GM19324 (cell line): ENCODE results near the gene GGCX.
"Not testable (repeated sequence)": the region's sequence is repeated elsewhere in the genome, so short reads cannot be mapped to it uniquely, and the experiment has no call there.

Experiments
- ATAC-seq: cut with Tn5 transposase; IDR thresholded peaks from one replicate; pipeline ENCODE4 v1.9.1; 2021; ENCODE audit warnings: mild to moderate bottlenecking, moderate library complexity; ENCODE audit not compliant: unreplicated experiment, low FRiP score

Gene GGCX

DNA sequence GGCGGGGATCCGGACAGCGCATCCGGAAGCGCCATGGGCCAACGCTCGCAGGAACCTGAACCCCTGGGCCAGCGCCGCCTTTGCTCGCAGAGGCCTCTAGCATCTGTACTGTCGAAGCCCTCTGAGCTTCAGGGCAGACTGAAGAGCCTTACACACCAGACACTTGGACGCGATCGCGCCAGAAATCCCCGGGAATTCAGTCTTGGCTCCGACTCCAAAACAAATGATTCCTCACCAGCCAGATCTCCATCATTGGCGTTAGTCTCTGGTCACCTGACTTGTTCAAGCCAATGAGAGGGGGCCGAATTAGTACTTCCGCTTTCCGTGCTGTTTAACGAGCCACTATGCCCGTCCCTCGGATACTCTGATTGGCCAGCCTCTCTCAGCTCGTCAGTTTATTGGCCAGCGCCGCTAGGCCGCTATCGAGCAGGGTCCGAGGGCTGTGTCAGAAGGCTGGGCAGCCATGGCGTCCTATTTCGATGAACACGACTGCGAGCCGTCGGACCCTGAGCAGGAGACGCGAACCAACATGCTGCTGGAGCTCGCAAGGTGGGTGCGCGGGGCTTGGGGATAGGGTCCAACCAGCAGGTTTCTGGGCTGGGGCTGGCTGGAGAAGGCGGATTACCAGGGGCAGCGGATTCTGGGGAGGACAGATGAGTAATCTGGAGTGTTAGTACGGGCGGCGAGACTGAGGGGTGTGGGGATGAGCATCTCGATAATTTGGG is 34.2 kb upstream of the GGCX start, which contains the start of gene RNF181:
TSS of gene RNF181 (plus strand) at position 445 of the 725 bp plus-strand sequence. CDS start at position 464, 19 bp downstream.
- peak; percentile 99 for ATAC-seq

DNA sequence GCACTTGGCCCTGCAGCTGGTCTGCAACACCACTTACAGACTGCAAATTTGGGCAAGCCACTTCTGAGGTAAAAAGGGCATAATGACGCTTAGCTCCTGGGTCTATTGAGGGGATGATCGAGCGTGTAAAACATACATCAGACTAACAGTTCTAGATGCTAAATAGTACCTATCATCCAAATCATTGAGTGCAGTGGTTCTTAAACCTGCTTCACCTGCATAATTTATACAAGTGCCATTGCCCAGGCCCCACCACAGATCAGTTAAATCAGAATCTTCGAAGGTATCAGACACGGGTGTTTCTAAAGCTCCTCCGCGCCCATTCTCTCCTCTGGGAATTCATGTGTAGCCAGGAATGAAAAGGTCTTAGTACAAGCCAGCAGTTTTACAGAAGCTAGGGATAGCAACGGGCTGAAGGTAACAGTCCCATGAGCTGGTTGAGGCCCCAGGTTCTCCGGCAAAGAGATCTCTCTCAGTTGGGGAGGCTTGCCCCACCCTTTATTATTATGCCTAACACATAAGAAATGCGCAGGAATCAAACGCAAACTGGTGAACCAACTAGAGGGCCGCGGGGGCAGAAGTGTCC is 33.5 kb upstream of the GGCX start:
- ATAC-seq: no peak

DNA sequence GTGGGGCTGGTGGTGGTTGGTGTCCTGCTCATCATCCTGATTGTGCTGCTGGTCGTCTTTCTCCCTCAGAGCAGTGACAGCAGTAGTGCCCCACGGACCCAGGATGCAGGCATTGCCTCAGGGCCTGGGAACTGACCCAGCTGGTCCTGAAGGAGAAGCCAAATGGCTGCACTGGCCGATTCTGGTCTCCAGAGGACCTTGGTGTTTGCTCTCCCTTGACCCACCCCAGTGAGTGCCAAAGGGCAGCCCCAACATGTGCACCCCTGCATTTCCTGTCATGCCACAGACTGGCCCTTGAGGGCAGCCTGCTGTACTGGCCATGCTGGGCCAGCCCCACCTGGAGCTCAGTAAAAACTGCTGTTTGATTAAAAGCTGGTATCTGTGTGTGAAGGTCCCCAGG is 31.7 kb upstream of the GGCX start:
- ATAC-seq: no peak

GRCh38 chr2:85592299-85592698 is 31.0 kb upstream of the GGCX start:
- ATAC-seq: not testable (repeated sequence)

- ATAC-seq: no peak
Observed at GRCh38 chr2:85591563-85591962, 30.3 kb upstream of the GGCX start.

GRCh38 chr2:85590950-85591349 is 29.7 kb upstream of the GGCX start:
- no peak for ATAC-seq

DNA sequence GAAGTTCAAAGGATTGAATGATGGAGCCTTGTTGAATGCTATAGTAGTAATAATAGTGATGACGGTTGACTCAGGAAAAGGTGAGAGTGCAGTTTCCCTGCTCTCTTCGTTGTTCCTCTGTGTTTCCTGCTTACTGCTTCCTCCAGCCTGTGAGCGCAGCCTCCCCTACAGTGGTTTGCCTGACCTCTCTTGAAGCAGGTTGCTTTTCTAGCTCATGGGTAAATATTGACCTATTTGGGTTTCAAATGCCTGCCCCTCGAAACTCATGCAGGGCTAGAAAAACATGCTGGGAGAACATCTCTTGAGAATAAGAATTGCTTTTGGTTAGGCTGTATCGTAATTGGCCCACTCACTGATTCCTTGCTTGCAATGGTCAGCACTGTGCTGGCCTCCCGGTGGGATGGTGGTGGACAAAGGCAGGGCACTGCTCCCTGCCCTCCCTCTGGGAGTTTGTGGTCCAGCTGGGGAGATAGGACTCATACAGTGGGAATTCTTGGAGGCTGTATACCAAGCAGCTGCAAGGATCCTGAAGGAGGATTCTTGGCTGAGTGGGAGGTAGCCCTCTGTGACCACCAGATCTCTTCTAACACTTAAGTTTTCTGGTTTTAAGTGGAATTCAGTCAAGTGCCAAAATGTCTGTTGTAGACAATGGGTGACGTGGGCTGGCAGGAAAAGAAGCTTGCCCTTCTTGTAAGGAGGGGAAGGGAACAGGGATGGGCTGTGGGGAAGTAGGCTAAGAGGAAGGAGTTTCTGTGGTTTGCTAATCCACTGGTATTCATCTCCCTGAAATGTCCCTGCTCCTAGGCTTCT is 28.9 kb upstream of the GGCX start:
- no peak for ATAC-seq

DNA sequence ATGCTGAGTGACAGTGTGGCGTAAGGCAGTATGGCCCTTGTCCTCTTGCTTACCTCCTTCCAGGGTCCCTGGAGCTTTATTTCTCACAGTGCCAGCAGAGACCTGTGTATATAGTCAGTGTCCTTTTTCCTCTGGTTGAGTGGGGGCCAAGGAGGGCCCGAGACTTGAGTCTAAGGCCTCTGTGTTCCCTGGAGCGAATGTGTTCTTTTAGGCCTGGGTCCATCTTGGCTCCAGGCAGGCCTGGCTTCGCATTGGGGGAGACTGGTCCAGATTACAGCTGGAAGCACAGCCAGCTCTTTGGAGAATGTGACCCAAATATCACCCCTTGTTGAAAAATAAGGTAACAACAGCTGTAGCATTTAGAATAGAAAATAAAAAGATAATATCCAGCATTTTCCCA is 27.9 kb upstream of the GGCX start:
- no peak for ATAC-seq

DNA sequence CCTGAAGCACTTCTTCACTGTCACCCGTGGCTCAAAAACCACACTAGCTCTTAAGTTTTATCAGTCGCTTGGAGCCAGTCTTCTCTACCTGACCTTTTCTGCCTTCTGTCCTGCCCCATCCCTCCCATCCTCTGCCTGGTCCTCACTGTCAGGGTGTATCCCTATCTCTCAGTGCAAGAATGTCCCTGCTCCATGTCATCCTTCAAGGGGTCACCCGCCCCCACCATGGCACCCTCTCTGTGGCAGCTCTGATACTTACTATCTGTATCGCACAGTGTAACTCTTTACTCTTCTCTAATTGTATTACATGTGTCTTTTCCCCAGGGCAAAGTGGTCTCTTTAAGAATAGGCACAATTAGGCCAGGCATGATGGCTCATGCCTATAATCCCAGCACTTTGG is 27.4 kb upstream of the GGCX start:
- no peak for ATAC-seq

- ATAC-seq: no peak
Observed at GRCh38 chr2:85588236-85588635, 26.9 kb upstream of the GGCX start.

- ATAC-seq: no peak
Observed at GRCh38 chr2:85585781-85586105, 24.4 kb upstream of the GGCX start.

DNA sequence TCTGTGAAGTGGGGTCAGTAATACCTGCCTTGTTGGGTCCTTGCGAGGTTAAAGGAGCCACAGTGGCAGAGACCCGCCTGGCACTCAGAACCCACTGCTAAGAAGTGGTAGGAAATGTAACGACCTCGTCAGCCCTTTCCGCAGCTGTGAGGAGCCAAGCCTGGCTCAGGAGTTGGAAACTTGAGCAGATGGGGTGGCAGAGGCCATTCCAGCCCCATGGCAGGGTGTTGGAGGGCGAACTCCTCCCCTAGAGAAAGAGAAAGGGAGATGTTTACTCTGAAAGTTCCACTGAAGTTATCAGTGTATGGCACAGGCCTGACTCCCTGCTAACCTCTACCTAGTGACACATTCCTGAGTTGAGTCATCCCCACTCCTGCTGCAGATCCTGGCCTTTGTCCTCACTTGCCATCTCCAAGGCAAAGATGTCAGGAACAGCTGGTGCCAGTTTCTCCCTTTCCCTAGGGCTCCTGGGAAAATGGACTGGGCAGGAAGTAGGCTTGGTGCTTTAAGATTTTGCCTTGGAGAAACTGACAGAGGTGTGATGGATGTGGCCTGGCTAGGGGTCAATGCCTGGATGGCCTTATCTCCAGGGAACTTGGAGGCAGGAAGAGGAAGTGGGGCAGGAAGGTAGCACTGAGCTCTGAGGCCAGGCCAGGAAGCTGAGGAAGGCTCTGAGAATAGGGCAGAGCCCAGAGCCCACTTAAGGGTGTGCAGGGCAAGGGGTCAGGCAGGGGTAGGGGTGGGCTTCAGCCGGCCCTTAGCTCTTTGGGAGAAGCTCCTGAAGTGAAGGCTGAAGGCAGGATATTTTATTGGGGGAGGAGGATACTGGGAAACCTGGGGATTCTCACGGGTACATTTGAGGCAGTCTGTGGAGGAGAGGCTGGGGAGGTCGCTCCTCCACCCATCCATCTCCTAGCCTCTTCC is 23.8 kb upstream of the GGCX start:
- ATAC-seq: peak; percentile 46

DNA sequence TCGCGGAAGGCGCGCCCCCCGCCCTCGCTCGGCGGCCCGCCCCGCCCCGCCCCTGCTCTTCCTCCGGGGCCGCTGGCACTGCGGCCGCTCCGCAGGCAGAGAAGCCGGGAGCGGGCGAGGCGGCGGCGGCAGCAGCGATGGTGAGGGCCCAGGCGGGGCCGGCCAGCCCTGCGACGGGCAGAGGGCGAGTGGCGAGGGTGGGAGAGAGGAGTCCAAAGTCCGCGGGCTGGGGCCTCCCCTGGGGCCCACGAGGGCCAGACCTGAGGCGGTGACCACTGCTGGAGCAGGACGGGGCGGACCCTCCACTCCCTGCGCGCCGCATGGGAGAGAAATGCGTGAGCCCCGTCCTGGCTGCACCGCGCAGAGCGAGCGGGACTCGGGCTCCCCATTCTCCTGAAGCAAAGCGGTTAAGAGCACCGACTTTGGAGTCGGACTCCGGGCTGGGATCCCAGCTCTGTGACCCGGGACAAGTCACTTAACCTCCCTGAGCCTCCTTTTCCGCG is 23.1 kb upstream of the GGCX start, which contains the start of gene VAMP5:
TSS of gene VAMP5 (plus strand) at position 78 of the 503 bp plus-strand sequence. CDS start at position 138, 60 bp downstream.
- peak; percentile 60 for ATAC-seq

- no peak for ATAC-seq
Observed at GRCh38 chr2:85583667-85584353, 22.5 kb upstream of the GGCX start.

DNA sequence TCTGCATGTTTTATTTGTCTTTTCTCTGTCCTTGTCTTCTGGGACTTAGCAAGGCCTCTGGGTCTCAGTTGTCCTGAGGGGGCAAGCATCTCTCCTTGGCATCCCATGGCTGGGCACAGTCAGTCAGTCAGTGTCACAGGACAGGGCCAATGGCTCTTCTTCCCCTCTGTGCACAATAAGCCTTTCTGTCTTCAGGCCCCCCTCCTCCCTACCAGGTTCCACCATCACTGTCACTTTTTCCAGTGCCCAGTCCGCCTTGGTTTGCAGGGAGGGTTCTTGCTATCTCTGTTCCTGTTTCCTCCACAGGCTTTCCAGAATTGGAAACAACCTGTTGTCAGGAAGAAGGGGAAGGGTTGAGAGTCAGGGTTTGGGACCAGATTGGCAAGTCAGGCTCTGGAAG is 21.2 kb upstream of the GGCX start:
- no peak for ATAC-seq

DNA sequence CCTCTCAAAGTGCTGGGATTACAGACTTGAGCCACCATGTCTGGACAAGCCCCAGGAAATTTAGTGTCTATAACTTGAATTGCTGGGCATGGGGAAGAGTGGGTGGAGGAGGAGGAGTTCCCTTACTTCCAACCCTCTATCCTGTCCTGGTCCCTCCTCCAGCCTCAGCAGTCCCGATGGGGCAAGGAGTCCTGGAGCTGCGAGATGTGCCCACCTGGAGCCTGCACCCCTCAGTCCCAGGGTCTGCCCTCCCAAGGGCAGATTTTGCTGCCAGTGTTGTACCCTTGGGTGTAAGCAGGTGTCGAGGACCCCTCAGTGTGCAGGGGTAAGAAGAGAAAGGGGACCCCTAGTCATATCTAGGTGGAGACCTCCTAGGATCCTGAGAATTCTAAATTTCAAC is 18.9 kb upstream of the GGCX start:
- no peak for ATAC-seq

DNA sequence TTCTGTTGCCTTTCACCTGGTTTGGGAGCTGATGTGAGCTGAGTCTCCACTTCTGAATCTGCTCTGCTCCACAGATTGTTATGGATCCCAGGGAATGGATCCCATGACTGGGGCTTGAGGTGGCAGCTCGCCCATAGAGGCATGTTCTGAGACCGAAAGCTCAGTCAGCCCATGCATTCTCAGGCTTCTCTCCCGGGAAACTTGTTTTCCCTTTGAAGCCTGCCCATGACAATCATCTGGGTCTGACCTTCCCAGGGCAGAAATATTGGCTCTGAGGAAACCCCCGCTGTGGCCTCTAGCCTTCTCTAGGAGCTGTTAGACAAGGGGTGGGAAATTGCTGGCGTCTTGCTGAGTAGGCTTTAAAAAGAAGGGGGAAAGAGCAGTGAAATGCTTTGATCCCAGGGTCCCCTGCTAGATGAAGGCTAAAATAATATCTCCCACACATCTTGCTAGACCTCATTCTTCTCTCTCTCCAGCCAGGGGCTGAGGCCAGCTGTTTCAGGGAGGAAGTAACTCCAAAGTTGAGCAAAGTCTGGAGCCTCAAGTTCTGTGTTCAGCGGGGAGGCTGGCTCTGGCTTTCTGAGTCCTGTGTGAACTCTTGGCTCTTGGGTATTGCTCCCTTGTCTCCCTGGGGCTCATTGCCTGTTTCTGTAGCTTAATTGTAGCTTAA is 18.1 kb upstream of the GGCX start:
- no peak for ATAC-seq

DNA sequence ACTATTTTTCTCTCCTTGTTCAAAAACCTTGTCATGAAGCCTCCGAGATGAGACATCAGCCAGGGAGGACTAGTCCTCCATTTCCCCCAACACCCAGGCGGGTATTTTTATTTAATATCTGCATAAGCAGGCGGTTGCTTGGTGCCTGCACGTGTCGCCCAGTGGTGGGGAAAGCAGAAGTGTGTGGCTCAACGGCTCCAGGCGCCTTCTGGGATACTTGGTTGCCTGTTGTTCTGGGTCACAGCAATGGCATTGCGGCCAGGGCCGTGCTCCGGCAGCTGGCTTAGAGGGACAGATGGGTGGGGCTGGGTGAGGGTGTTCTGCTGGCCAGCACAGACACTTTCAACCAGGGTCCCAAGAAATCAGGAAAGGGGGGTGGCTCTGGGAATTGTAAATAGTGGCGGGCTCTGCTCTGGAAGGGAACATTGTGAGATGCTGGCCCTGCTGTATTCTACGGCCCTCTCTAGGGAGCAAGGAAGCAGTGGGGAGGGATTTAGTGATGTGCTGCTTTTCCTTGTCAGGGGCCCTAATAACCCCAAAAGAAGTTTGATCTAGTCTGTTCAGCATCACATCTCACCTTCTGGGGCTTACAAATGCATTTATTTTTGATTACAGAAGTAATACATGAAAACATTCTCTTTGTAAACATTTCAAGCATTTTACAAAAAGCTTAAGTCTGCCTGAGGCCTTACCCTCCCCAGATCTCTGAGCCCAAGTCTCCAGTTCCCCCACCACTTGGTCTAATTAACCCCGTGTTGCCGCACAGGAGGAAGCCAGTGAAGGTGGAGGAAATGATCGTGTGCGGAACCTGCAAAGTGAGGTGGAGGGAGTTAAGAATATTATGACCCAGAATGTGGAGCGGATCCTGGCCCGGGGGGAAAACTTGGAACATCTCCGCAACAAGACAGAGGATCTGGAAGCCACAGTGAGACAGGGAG is 17.2 kb upstream of the GGCX start:
- ATAC-seq: peak; percentile 33
